IPS-18a (cell line): ENCODE measurements around the gene C3.
A peak's percentile ranks its signal among the peaks of the same experiment; 100 is the strongest.
"Not testable (repeated sequence)": the region's sequence is repeated elsewhere in the genome, so short reads cannot be mapped to it uniquely, and the experiment has no call there.

Experiments
- H3K27ac ChIP-seq: one replicate; pipeline ENCODE4 v1.5.1; 2013; ENCODE audit warnings: low read length
- H3K27me3 ChIP-seq: one replicate; pipeline ENCODE4 v1.6.1; 2013; ENCODE audit warnings: mild to moderate bottlenecking, low read length; ENCODE audit not compliant: control insufficient read depth, insufficient read depth
- H3K36me3 ChIP-seq: one replicate; pipeline ENCODE4 v1.6.1; 2013; ENCODE audit warnings: low read depth, low read length; ENCODE audit not compliant: control insufficient read depth
- H3K4me1 ChIP-seq: one replicate; pipeline ENCODE4 v1.6.1; 2013; ENCODE audit warnings: low read depth, low read length; ENCODE audit not compliant: control insufficient read depth
- H3K4me3 ChIP-seq: one replicate; pipeline ENCODE4 v1.5.1; 2013; ENCODE audit warnings: low read length
- H3K9ac ChIP-seq: one replicate; pipeline ENCODE4 v1.6.1; 2013; ENCODE audit warnings: mild to moderate bottlenecking, low read length, moderate library complexity
- H3K9me3 ChIP-seq: one replicate; pipeline ENCODE4 v1.6.1; 2013; ENCODE audit warnings: low read depth, low read length; ENCODE audit not compliant: control insufficient read depth

The C3 gene

GRCh38 chr19:6678690-6679109, 41.8 kb downstream of the C3 start:
- Histone ChIP-seq H3K36me3 (no peaks in the 10 kb centered on the region), H3K9me3 (no peaks in the 10 kb centered on the region), H3K4me1 (peaks cover 9% of the 10 kb centered on the region), H3K27me3 (no peaks in the 10 kb centered on the region), H3K27ac (no peak overlapping the region), H3K9ac (no peak overlapping the region), H3K4me3 (no peak overlapping the region)

GRCh38 chr19:6677883-6678689, 42.4 kb downstream of the C3 start:
- Histone ChIP-seq H3K4me3 (peak overlapping the region; percentile 63), H3K9ac (no peak overlapping the region), H3K4me1 (peaks cover 9% of the 10 kb centered on the region), H3K27ac (no peak overlapping the region), H3K9me3 (no peaks in the 10 kb centered on the region), H3K36me3 (no peaks in the 10 kb centered on the region), H3K27me3 (no peaks in the 10 kb centered on the region)

- Histone ChIP-seq H3K27me3 (no peaks in the 10 kb centered on the region), H3K36me3 (no peaks in the 10 kb centered on the region), H3K9me3 (no peaks in the 10 kb centered on the region), H3K9ac (no peak overlapping the region), H3K4me3 (peak overlapping the region; percentile 63), H3K4me1 (peaks cover 9% of the 10 kb centered on the region), H3K27ac (no peak overlapping the region)
Observed at GRCh38 chr19:6677495-6677882, 43.0 kb downstream of the C3 start.

GRCh38 chr19:6676288-6676687, 44.2 kb downstream of the C3 start:
- Histone ChIP-seq H3K4me3 (no peak overlapping the region), H3K9ac (no peak overlapping the region), H3K36me3 (no peaks in the 10 kb centered on the region), H3K27me3 (no peaks in the 10 kb centered on the region), H3K9me3 (no peaks in the 10 kb centered on the region), H3K27ac (no peak overlapping the region), H3K4me1 (peaks cover 9% of the 10 kb centered on the region)

- no peaks in the 10 kb centered on the region for H3K36me3 ChIP-seq
- H3K4me1 ChIP-seq: peaks cover 9% of the 10 kb centered on the region
- H3K4me3 ChIP-seq: peak overlapping the region; percentile 11
- no peaks in the 10 kb centered on the region for H3K27me3 ChIP-seq
- H3K9ac ChIP-seq: no peak overlapping the region
- peak overlapping the region; percentile 7 for H3K27ac ChIP-seq
- no peaks in the 10 kb centered on the region for H3K9me3 ChIP-seq
Observed at GRCh38 chr19:6674868-6675305, 45.6 kb downstream of the C3 start.

DNA sequence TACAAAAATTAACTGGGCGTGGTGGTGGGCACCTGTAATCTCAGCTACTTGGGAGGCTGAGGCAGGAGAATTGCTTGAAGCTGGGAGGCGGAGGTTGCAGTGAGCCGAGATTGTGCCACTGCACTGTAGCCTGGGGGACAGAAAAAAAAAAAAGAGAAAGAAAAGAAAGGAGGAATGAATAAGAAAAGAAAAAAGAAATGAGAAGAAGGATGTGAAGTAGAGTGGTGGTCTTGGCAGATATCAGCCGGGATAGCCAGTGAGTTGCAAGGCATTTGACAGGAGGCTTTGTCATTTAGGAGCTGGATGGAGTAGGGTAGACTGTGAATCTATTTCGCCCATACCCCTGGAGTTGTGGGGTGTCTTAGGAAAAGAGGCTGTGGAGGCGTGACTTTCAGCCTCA, 46.0 kb downstream of the C3 start:
- H3K9me3 ChIP-seq, H3K27me3 ChIP-seq, H3K4me1 ChIP-seq, H3K4me3 ChIP-seq, H3K36me3 ChIP-seq, H3K27ac ChIP-seq, H3K9ac ChIP-seq: not testable (repeated sequence)

GRCh38 chr19:6672693-6673290, 47.7 kb downstream of the C3 start:
- Histone ChIP-seq H3K4me1 (peaks cover 9% of the 10 kb centered on the region), H3K4me3 (no peak overlapping the region), H3K9me3 (no peaks in the 10 kb centered on the region), H3K27ac (no peak overlapping the region), H3K27me3 (no peaks in the 10 kb centered on the region), H3K9ac (no peak overlapping the region), H3K36me3 (no peaks in the 10 kb centered on the region)

DNA sequence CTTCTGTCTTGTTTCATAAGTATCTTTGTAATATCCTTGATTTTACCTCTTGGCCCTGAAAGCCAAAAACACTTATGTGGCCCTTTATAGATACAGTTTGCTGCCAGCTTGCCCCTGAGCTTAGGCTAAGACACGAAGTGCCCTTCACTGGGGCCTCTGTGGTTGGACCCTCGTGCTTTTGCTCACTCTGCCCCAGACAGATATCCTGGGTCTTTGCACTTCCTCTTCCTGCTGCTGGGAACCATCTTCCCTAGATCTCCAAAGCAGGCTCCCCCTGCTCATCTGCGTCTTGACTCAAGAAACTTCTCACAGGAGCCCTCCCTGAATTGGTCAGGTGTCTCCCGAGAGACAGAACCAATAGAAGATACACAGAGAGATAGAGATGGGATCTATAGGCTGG, 48.5 kb downstream of the C3 start:
- H3K27me3 ChIP-seq: no peaks in the 10 kb centered on the region
- peaks cover 5% of the 10 kb centered on the region for H3K4me1 ChIP-seq
- H3K27ac ChIP-seq: no peak overlapping the region
- no peak overlapping the region for H3K9ac ChIP-seq
- H3K9me3 ChIP-seq: no peaks in the 10 kb centered on the region
- no peaks in the 10 kb centered on the region for H3K36me3 ChIP-seq
- no peak overlapping the region for H3K4me3 ChIP-seq

DNA sequence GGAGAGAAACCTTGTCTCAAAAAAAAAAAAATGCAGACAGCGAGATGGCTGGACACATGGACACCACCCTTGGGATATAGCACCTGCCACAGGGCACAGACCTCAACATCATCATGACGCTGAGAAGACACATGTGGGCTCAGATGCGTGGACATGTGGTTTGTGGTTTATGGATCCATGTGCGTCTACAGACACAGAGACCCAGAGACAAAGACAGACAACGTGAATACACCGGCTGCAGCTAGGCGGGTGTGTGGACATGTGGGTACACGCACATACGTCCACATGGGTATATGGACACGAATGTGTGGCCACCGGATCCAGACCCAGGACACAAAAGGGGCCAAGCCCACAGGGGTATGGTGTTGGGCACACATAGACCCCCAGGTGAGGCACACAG, 51.8 kb downstream of the C3 start:
- no peaks in the 10 kb centered on the region for H3K27me3 ChIP-seq
- no peak overlapping the region for H3K9ac ChIP-seq
- H3K36me3 ChIP-seq: no peaks in the 10 kb centered on the region
- no peaks in the 10 kb centered on the region for H3K9me3 ChIP-seq
- no peak overlapping the region for H3K4me3 ChIP-seq
- no peak overlapping the region for H3K27ac ChIP-seq
- no peaks in the 10 kb centered on the region for H3K4me1 ChIP-seq

DNA sequence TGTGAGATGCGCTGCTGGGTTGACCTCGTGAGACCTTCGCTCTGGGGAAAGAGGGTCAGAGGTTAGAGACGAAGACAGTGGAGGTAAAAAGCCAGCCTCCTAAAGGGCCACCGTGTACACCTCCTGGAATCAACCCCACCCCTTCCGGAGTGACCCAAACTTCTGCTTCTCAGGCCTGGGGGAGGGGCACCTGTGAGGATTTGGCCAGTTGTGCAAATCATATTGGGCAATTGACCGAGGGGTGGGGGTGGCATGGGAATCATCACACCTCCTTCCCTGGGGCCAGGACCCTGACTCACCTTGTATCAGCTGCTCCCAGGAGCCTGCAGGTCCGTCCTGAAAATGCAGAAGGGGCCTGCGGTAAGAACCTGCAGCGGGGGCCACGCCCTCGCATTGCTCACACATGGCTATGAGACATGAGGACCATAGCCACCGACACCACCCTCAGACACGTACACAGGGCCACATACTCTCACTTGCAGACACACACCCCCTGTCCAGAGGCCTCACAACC, 53.3 kb downstream of the C3 start:
- no peak overlapping the region for H3K27ac ChIP-seq
- H3K9ac ChIP-seq: no peak overlapping the region
- no peaks in the 10 kb centered on the region for H3K4me1 ChIP-seq
- no peaks in the 10 kb centered on the region for H3K9me3 ChIP-seq
- no peaks in the 10 kb centered on the region for H3K36me3 ChIP-seq
- no peak overlapping the region for H3K4me3 ChIP-seq
- no peaks in the 10 kb centered on the region for H3K27me3 ChIP-seq

- Histone ChIP-seq H3K36me3 (no peaks in the 10 kb centered on the region), H3K4me3 (no peak overlapping the region), H3K4me1 (no peaks in the 10 kb centered on the region), H3K9me3 (no peaks in the 10 kb centered on the region), H3K9ac (no peak overlapping the region), H3K27ac (no peak overlapping the region), H3K27me3 (peaks cover 10% of the 10 kb centered on the region)
Observed at GRCh38 chr19:6664916-6665315, 55.5 kb downstream of the C3 start.
